CD4-positive, CD25-positive, alpha-beta regulatory T cell (primary cell): ENCODE results near the gene JARID2. TPM values are rescaled to one million over a fixed set of nuclear protein-coding genes. Genes with fewer than 3 reads are reported as not detected.

Source experiments
- ATAC-seq, 2 donors: fragments of 150-1000 bp; cut with Tn5 transposase; one replicate each; pipeline ENCODE4 v1.10.0; 2021; ENCODE audit warnings: low read depth in 2 of 2, moderate number of reproducible peaks in 2 of 2, moderate library complexity in 1 of 2
- DNase-seq, 3 donors: peaks; one replicate each; pipeline versions ENCODE4 v3.0.0 to v3.0.0-alpha.2; 2012 to 2022; ENCODE audit warnings: mixed read lengths in 1 of 3
- H3K27ac ChIP-seq: one replicate; pipeline ENCODE4 v1.7.0; 2013; ENCODE audit warnings: mild to moderate bottlenecking, low read length; ENCODE audit not compliant: insufficient read depth, poor library complexity, severe bottlenecking
- H3K27me3 ChIP-seq: one replicate; pipeline ENCODE4 v1.7.0; 2013; ENCODE audit warnings: low read length; ENCODE audit not compliant: control insufficient read depth, insufficient read depth
- H3K36me3 ChIP-seq: one replicate; pipeline ENCODE4 v1.7.0; 2013; ENCODE audit warnings: mild to moderate bottlenecking, low read length, moderate library complexity; ENCODE audit not compliant: control insufficient read depth, insufficient read depth
- H3K4me1 ChIP-seq: 2 replicates; pipeline ENCODE4 v1.7.0; 2013; ENCODE audit warnings: mild to moderate bottlenecking, low read length; ENCODE audit not compliant: insufficient read depth, control insufficient read depth, poor library complexity, severe bottlenecking
- H3K4me3 ChIP-seq: one replicate; pipeline ENCODE4 v1.7.0; 2013; ENCODE audit warnings: low read depth, mild to moderate bottlenecking, low read length, moderate library complexity
- H3K9me3 ChIP-seq, 2 experiments: 1 replicate in 1 of 2; 2 replicates in 1 of 2; pipeline ENCODE4 v1.7.0; 2013; ENCODE audit warnings: low read length in 2 of 2, mild to moderate bottlenecking in 1 of 2, moderate library complexity in 1 of 2; ENCODE audit not compliant: control insufficient read depth in 2 of 2
- H3K27ac Mint-ChIP-seq, 3 donors: one replicate each; pipeline ENCODE4 v1.8.0; 2020 to 2022; ENCODE audit warnings: mild to moderate bottlenecking in 3 of 3, mixed read lengths in 3 of 3, moderate library complexity in 2 of 3
- H3K27me3 Mint-ChIP-seq: one replicate; pipeline ENCODE4 v1.8.0; 2022; ENCODE audit warnings: mild to moderate bottlenecking, mixed read lengths
- H3K36me3 Mint-ChIP-seq: one replicate; pipeline ENCODE4 v1.8.0; 2020; ENCODE audit warnings: mixed read lengths
- H3K4me1 Mint-ChIP-seq, 4 donors: one replicate each; pipeline ENCODE4 v1.8.0; 2020 to 2022; ENCODE audit warnings: mixed read lengths in 4 of 4, mild to moderate bottlenecking in 1 of 4
- H3K4me3 Mint-ChIP-seq, 4 donors: one replicate each; pipeline ENCODE4 v1.8.0; 2020 to 2022; ENCODE audit warnings: mild to moderate bottlenecking in 4 of 4, mixed read lengths in 4 of 4, moderate library complexity in 3 of 4
- H3K9me3 Mint-ChIP-seq, 7 donors: one replicate each; pipeline ENCODE4 v1.8.0; 2020 to 2022; ENCODE audit warnings: mixed read lengths in 7 of 7, mild to moderate bottlenecking in 3 of 7, moderate library complexity in 2 of 7
- polyA plus RNA-seq, 4 donors: library from polyadenylated mRNA; unstranded; fragments of 300-500 nt; fragmentation: Illumina TruSeq; gene quantifications; one replicate each; pipeline ENCODE4 v1.2.3, GENCODE V29; 2021
- total RNA-seq: library from RNA; stranded (reverse); gene quantifications from one replicate; pipeline ENCODE4 v1.2.3, GENCODE V29; 2022

Gene JARID2
- total and polyA plus RNA-seq, 5 donors from 2014 or later, result 4.1 to 26.1 (median 5.6) TPM

DNA sequence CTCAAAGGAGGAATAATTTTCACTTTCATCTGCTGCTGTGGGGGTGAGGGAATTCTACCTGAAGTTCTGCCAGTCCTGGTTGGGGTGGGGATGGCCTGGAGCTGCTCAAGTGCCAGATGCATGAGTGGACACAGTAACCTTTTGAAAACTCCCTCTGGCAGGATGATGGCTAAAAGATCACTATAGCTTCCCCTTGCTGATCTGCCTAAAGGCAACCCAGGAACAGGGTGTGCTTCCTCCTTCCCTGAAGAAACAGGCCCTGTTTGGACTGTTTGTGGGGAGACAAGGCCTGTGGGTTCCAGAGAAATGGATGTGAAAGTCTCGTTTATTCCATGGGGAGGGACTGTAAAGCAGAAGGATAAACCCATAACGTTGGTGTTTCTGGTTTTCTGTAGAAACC, 240.1 kb downstream of the JARID2 start:
- H3K9me3 Mint-ChIP-seq, result peaks cover 0 to 1% (median 0%) of the 10 kb centered on the region in 7 donors
- peak overlapping the region; percentile 3 to 77 (median 26) for H3K27ac Mint-ChIP-seq
- DNase-seq (no peak), ATAC-seq (no peak)
- no peaks in the 10 kb centered on the region for H3K27me3 Mint-ChIP-seq
- H3K4me1 Mint-ChIP-seq, result peaks cover 4 to 40% (median 22%) of the 10 kb centered on the region in 4 donors
- no peaks in the 10 kb centered on the region for H3K27me3 ChIP-seq
- peaks cover 20% of the 10 kb centered on the region for H3K36me3 ChIP-seq
- no peak overlapping the region for H3K27ac ChIP-seq
- no peak overlapping the region for H3K4me3 ChIP-seq
- H3K4me1 ChIP-seq, result no peaks in the 10 kb centered on the region
- H3K36me3 Mint-ChIP-seq, result peaks cover 15% of the 10 kb centered on the region
- H3K4me3 Mint-ChIP-seq, result no peak overlapping the region
- H3K9me3 ChIP-seq, result no peaks in the 10 kb centered on the region

- peaks cover 20% of the 10 kb centered on the region for H3K36me3 ChIP-seq
- Mint-ChIP-seq H3K4me3 (no peak overlapping the region), H3K4me1 (peaks cover 0 to 39% (median 18%) of the 10 kb centered on the region in 4 donors), H3K27me3 (no peaks in the 10 kb centered on the region), H3K36me3 (peaks cover 15% of the 10 kb centered on the region), H3K27ac (no peak overlapping the region), H3K9me3 (no peaks in the 10 kb centered on the region)
- DNase-seq, result no peak
- no peak overlapping the region for H3K4me3 ChIP-seq
- no peaks in the 10 kb centered on the region for H3K9me3 ChIP-seq
- no peak overlapping the region for H3K27ac ChIP-seq
- no peaks in the 10 kb centered on the region for H3K4me1 ChIP-seq
- H3K27me3 ChIP-seq, result no peaks in the 10 kb centered on the region
- ATAC-seq, result no peak
Measured at GRCh38 chr6:15487262-15487661, 241.4 kb downstream of the JARID2 start.

GRCh38 chr6:15489261-15489962, 243.5 kb downstream of the JARID2 start:
- Histone ChIP-seq H3K27ac (no peak overlapping the region), H3K4me3 (no peak overlapping the region), H3K36me3 (peaks cover 20% of the 10 kb centered on the region), H3K9me3 (no peaks in the 10 kb centered on the region), H3K4me1 (no peaks in the 10 kb centered on the region), H3K27me3 (no peaks in the 10 kb centered on the region)
- Mint-ChIP-seq H3K27me3 (no peaks in the 10 kb centered on the region), H3K4me3 (peak overlapping the region in 1 of 4 donors; percentile 53), H3K9me3 (no peaks in the 10 kb centered on the region), H3K27ac (peak overlapping the region; percentile 48 to 86 (median 61)), H3K4me1 (peaks cover 0 to 38% (median 17%) of the 10 kb centered on the region in 4 donors), H3K36me3 (peaks cover 15% of the 10 kb centered on the region)
- DNase-seq (no peak), ATAC-seq (no peak)

- no peaks in the 10 kb centered on the region for H3K9me3 ChIP-seq
- H3K4me1 Mint-ChIP-seq, result peaks cover 0 to 35% (median 16%) of the 10 kb centered on the region in 4 donors
- no peak overlapping the region for H3K27ac ChIP-seq
- no peak for ATAC-seq
- peaks cover 21% of the 10 kb centered on the region for H3K36me3 ChIP-seq
- H3K27ac Mint-ChIP-seq, result peak overlapping the region; percentile 33 to 86 (median 61)
- H3K27me3 ChIP-seq, result no peaks in the 10 kb centered on the region
- H3K4me3 ChIP-seq, result no peak overlapping the region
- no peak overlapping the region for H3K4me3 Mint-ChIP-seq
- peak in 1 of 3 donors; percentile 18 for DNase-seq
- peaks cover 21% of the 10 kb centered on the region for H3K36me3 Mint-ChIP-seq
- H3K9me3 Mint-ChIP-seq, result no peaks in the 10 kb centered on the region
- no peaks in the 10 kb centered on the region for H3K27me3 Mint-ChIP-seq
- H3K4me1 ChIP-seq, result no peaks in the 10 kb centered on the region
Measured at GRCh38 chr6:15490242-15491100, 244.6 kb downstream of the JARID2 start.

- Histone ChIP-seq H3K9me3 (no peaks in the 10 kb centered on the region), H3K27me3 (no peaks in the 10 kb centered on the region), H3K4me3 (peak overlapping the region; percentile 27), H3K27ac (no peak overlapping the region), H3K4me1 (no peaks in the 10 kb centered on the region), H3K36me3 (peaks cover 27% of the 10 kb centered on the region)
- H3K4me1 Mint-ChIP-seq, result peaks cover 0 to 37% (median 18%) of the 10 kb centered on the region in 4 donors
- H3K4me3 Mint-ChIP-seq, result no peak overlapping the region
- no peaks in the 10 kb centered on the region for H3K27me3 Mint-ChIP-seq
- DNase-seq, result peak; percentile 33 to 78 (median 67)
- H3K36me3 Mint-ChIP-seq, result peaks cover 28% of the 10 kb centered on the region
- H3K9me3 Mint-ChIP-seq, result no peaks in the 10 kb centered on the region
- H3K27ac Mint-ChIP-seq, result peak overlapping the region; percentile 11 to 89 (median 13)
- ATAC-seq, result peak; percentile 71 to 72
Measured at GRCh38 chr6:15491255-15491985, 245.6 kb downstream of the JARID2 start.

- Histone ChIP-seq H3K27me3 (no peaks in the 10 kb centered on the region), H3K4me1 (no peaks in the 10 kb centered on the region), H3K27ac (no peak overlapping the region), H3K36me3 (peaks cover 32% of the 10 kb centered on the region), H3K9me3 (no peaks in the 10 kb centered on the region), H3K4me3 (no peak overlapping the region)
- DNase-seq (no peak), ATAC-seq (no peak)
- Mint-ChIP-seq H3K4me1 (peaks cover 0 to 37% (median 17%) of the 10 kb centered on the region in 4 donors), H3K27me3 (no peaks in the 10 kb centered on the region), H3K9me3 (no peaks in the 10 kb centered on the region), H3K27ac (no peak overlapping the region), H3K36me3 (peaks cover 25% of the 10 kb centered on the region), H3K4me3 (no peak overlapping the region)
Measured at GRCh38 chr6:15491986-15492269, 246.1 kb downstream of the JARID2 start.

DNA sequence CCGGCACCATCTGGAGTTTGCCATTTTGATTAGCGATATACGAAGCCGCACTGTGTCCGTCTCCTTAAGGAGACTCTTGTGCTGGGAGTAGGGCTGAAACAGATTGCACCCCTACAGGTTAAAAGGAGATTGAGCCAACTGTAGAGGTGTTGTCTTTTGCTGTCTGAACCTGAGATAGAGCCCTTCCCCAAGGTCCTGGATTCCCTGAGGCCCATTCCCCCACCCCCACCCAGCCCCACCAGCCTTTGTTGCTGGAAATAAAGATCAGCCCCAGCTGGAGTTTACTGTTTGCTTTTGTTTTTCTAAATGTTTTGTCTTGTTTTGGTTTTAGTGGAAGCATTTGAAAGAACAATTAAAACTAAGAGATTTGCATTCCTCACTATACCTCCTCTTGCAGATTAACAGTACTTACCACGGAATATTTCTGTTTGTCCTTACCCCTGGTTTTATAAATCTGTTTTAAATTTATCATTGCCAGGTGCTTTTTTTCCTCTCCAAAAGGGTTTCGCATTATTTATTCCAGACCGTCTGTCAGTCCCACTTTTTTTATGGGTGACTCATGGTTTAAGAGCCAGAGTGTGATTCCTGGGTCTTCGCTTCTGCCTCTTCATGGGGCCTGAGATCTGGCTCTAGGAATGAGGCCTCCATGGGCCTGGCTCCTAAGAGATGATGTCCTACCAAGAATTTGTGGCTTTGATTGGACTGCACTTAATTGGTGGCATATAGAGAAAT, 247.7 kb downstream of the JARID2 start:
- Mint-ChIP-seq H3K4me3 (no peak overlapping the region), H3K4me1 (peaks cover 0 to 39% (median 15%) of the 10 kb centered on the region in 4 donors), H3K9me3 (no peaks in the 10 kb centered on the region), H3K36me3 (peaks cover 21% of the 10 kb centered on the region), H3K27me3 (no peaks in the 10 kb centered on the region), H3K27ac (peak overlapping the region in 1 of 3 donors; percentile 66)
- ATAC-seq (no peak), DNase-seq (no peak)
- Histone ChIP-seq H3K9me3 (no peaks in the 10 kb centered on the region), H3K4me3 (no peak overlapping the region), H3K27ac (no peak overlapping the region), H3K27me3 (no peaks in the 10 kb centered on the region), H3K4me1 (no peaks in the 10 kb centered on the region), H3K36me3 (peaks cover 22% of the 10 kb centered on the region)
